Measurements from ENCODE around the gene GEMIN7. TPM values are rescaled to one million over a fixed set of nuclear protein-coding genes. Genes with fewer than 3 reads are reported as not detected.

Gene GEMIN7
- total and polyA plus RNA-seq, 2 of the 4 experiments (the other 2 are of a cell fraction): 27.2 to 53.0 TPM

- no peaks in the 10 kb centered on the region for H3K4me1 ChIP-seq (ENCODE audit: control insufficient read depth, insufficient read depth, low read length)
- H3K27me3 ChIP-seq (ENCODE audit: control insufficient read depth, insufficient read depth, low read length): no peaks in the 10 kb centered on the region
- no peak overlapping the region for H2AFZ ChIP-seq (replicated peaks; ENCODE audit: low read length, poor library complexity)
- no peak overlapping the region for H3K4ac ChIP-seq (ENCODE audit: low read depth, low read length)
- no peak for TF ChIP-seq USF2 (IDR thresholded peaks at IDR 0.05; ENCODE audit: low read depth, low read length)
- no peak for TF ChIP-seq CHD1 (IDR thresholded peaks at IDR 0.05; ENCODE audit: low read depth, low read length)
- no peak for TF ChIP-seq CEBPB (IDR thresholded peaks at IDR 0.05; ENCODE audit: low read depth, low read length)
- no peak for TF ChIP-seq FOS (IDR thresholded peaks at IDR 0.05; ENCODE audit: low read depth, low read length)
- TF ChIP-seq MXI1 (IDR thresholded peaks at IDR 0.05; ENCODE audit: borderline replicate concordance, low read depth, low read length): no peak
- TF ChIP-seq NFE2L2 (IDR thresholded peaks at IDR 0.05; ENCODE audit: low read depth, low read length): no peak
- no peak for TF ChIP-seq RFX5 (IDR thresholded peaks at IDR 0.05; ENCODE audit: low read depth, low read length)
- no peak for TF ChIP-seq RCOR1 (IDR thresholded peaks at IDR 0.05; ENCODE audit: insufficient replicate concordance, low read length)
- no peak for TF ChIP-seq MAZ (IDR thresholded peaks at IDR 0.05; ENCODE audit: borderline replicate concordance, low read depth, low read length)
- no peak for TF ChIP-seq POLR2A (IDR thresholded peaks at IDR 0.05; ENCODE audit: low read depth, low read length)
- TF ChIP-seq RAD21 (IDR thresholded peaks at IDR 0.05; ENCODE audit: low read length): no peak
- TF ChIP-seq CTCF (conservative IDR thresholded peaks at IDR 0.05; ENCODE audit: low read depth, low read length): no peak
- TF ChIP-seq MAFK (IDR thresholded peaks at IDR 0.05; ENCODE audit: low read depth, low read length): no peak
- no peak for TF ChIP-seq BHLHE40 (IDR thresholded peaks at IDR 0.05; ENCODE audit: low read depth, low read length)
- TF ChIP-seq ELK1 (IDR thresholded peaks at IDR 0.05; ENCODE audit: borderline replicate concordance, low read depth, low read length): no peak
- no peak for TF ChIP-seq SMC3 (IDR thresholded peaks at IDR 0.05; ENCODE audit: low read depth, low read length)
- dilution Hi-C loops (cut with HindIII; ENCODE audit: low sequenced_read_pairs, unreplicated experiment) (no loop called here), in situ Hi-C loops (cut with MboI; ENCODE audit: low sequenced_read_pairs) (no loop called here), intact Hi-C loops (cut with micrococcal nuclease) (no loop called here)
- no peaks in the 10 kb centered on the region for H3K9me3 ChIP-seq (ENCODE audit: control insufficient read depth, insufficient read depth, low read length)
- no peak overlapping the region for H2BK120ac ChIP-seq (ENCODE audit: low read depth, low read length)
- H4K5ac ChIP-seq (ENCODE audit: low read depth, low read length): no peak overlapping the region
- 100% methylated on average over 1 of the region's 4 CpGs; no CpG with 5 or more reads in 1 of the 2 experiments for WGBS, 2 experiments (ENCODE audit: extremely low coverage in 2 of 2, insufficient read length in 1 of 2)
- no peak overlapping the region for H3K4me2 ChIP-seq (ENCODE audit: low read depth, low read length)
- no peak overlapping the region for H3K9ac ChIP-seq (ENCODE audit: low read depth, low read length)
- H4K91ac ChIP-seq (ENCODE audit: insufficient read depth, low read depth, low read length): no peak overlapping the region
- no peak overlapping the region for H3K56ac ChIP-seq (ENCODE audit: extremely low read depth, insufficient read depth, low read length)
- H2BK15ac ChIP-seq (ENCODE audit: low read depth, low read length): no peak overlapping the region
- ATAC-seq (ENCODE audit: low read depth) (no peak), DNase-seq (no peak)
- no peak overlapping the region for H2BK20ac ChIP-seq (ENCODE audit: low read depth, low read length)
- CTCF ChIA-PET: no interaction called here
- no peak overlapping the region for H3K18ac ChIP-seq (ENCODE audit: low read depth, low read length)
- no peak overlapping the region for H2AK9ac ChIP-seq (replicated peaks; ENCODE audit: low read depth, low read length, poor library complexity)
- H3K4me3 ChIP-seq (ENCODE audit: insufficient read depth, low read depth, low read length): no peak overlapping the region
- peaks cover 16 to 38% of the 10 kb centered on the region in 2 experiments for H3K79me1 ChIP-seq (ENCODE audit: low read depth in 1 of 2, low read length in 2 of 2)
- no peak overlapping the region for H2AK5ac ChIP-seq (ENCODE audit: low read depth, low read length)
- no peak overlapping the region for H4K8ac ChIP-seq (ENCODE audit: low read depth in 2 of 2, low read length in 2 of 2)
- no peaks in the 10 kb centered on the region for H3K9me1 ChIP-seq (ENCODE audit: insufficient read depth, low read length)
- H3K14ac ChIP-seq (replicated peaks; ENCODE audit: low read depth, low read length): no peak overlapping the region
- H4K20me1 ChIP-seq (ENCODE audit: insufficient read depth, low read length): peaks cover 22% of the 10 kb centered on the region
- H2BK5ac ChIP-seq (ENCODE audit: low read depth, low read length, poor library complexity, severe bottlenecking): no peak overlapping the region
- no peak overlapping the region for H3K23ac ChIP-seq (ENCODE audit: low read depth, low read length)
- peaks cover 74% of the 10 kb centered on the region for H3K36me3 ChIP-seq (ENCODE audit: control insufficient read depth, insufficient read depth, low read length)
- POLR2A ChIA-PET (ENCODE audit: unreplicated experiment): no interaction called here
- H3K27ac ChIP-seq (ENCODE audit: insufficient read depth, low read length): no peak overlapping the region
- no TSS peak for BruUV-seq (replicated peaks)
Observed at GRCh38 chr19:45061965-45062364, 17.1 kb upstream of the GEMIN7 start.
